Measurements from ENCODE around the gene DEGS2.

DEGS2 gene

DNA sequence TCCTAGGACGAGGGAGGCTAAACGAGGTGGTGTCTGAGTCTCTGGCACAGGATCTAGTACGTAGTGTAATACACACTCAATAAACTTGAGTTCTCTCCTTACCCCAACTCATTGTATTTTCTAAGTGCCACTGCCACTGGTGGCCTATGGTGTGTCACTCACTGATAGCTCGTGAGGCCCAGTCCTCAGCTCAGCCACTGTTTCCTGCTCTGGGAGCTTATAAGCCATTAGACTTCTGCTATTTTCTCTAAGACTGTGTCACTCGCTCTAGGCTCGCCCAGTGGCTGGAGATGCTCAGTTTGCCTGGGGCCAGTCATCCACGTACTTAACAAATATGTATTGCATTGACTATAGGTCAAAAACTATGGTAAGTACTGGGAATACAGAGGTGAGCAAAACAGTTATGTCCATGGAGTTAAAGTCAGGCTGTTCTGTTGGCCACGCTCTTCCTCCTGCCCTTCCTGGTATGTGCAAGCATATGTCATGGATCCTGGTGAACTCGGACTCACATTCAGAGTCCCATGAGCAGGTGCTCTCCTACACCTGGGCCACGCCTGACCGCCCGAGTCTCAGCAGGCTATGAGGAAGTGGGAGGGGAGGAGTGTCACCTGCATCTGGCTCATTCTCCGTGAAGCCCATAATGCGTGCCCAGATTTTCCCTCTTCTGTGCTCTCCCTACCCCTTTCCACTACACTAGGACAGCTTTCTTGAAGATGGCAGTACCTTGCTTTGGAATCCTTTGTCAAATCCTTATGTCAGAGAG, 41.6 kb downstream of the DEGS2 start:
- Histone ChIP-seq H3K9me3 (ENCODE audit: insufficient read depth, low read length, severe bottlenecking) (no peaks in the 10 kb centered on the region), H3K36me3 (ENCODE audit: insufficient read depth, low read length) (peaks cover 100% of the 10 kb centered on the region), H3K4me1 (ENCODE audit: insufficient read depth, low read length) (no peaks in the 10 kb centered on the region), H3K4me3 (ENCODE audit: low read depth in 1 of 2, low read length in 2 of 2) (no peak overlapping the region), H3K27me3 (ENCODE audit: insufficient read depth, low read length, poor library complexity) (no peaks in the 10 kb centered on the region), H3K4me2 (ENCODE audit: insufficient read depth, low read length) (no peak overlapping the region), H4K20me1 (ENCODE audit: insufficient read depth, low read length) (peaks cover 98% of the 10 kb centered on the region), H2AFZ (ENCODE audit: low read depth, low read length) (no peak overlapping the region), H3K9ac (ENCODE audit: low read depth, low read length) (no peak overlapping the region), H3K27ac (ENCODE audit: low read length) (no peak overlapping the region), H3K79me2 (ENCODE audit: insufficient read depth, low read length) (peaks cover 100% of the 10 kb centered on the region)
- TF ChIP-seq EZH2 (IDR thresholded peaks at IDR 0.05; ENCODE audit: borderline replicate concordance, low read depth, low read length, severe bottlenecking), result no peak
- TF ChIP-seq, protein P1, sequence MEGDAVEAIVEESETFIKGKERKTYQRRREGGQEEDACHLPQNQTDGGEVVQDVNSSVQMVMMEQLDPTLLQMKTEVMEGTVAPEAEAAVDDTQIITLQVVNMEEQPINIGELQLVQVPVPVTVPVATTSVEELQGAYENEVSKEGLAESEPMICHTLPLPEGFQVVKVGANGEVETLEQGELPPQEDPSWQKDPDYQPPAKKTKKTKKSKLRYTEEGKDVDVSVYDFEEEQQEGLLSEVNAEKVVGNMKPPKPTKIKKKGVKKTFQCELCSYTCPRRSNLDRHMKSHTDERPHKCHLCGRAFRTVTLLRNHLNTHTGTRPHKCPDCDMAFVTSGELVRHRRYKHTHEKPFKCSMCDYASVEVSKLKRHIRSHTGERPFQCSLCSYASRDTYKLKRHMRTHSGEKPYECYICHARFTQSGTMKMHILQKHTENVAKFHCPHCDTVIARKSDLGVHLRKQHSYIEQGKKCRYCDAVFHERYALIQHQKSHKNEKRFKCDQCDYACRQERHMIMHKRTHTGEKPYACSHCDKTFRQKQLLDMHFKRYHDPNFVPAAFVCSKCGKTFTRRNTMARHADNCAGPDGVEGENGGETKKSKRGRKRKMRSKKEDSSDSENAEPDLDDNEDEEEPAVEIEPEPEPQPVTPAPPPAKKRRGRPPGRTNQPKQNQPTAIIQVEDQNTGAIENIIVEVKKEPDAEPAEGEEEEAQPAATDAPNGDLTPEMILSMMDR (IDR thresholded peaks at IDR 0.05; ENCODE audit: borderline replicate concordance, extremely low read depth, low read length, poor library complexity, severe bottlenecking), result no peak
- no peak for DNase-seq
- no peak for ATAC-seq (ENCODE audit: insufficient read depth, low read depth)

DNA sequence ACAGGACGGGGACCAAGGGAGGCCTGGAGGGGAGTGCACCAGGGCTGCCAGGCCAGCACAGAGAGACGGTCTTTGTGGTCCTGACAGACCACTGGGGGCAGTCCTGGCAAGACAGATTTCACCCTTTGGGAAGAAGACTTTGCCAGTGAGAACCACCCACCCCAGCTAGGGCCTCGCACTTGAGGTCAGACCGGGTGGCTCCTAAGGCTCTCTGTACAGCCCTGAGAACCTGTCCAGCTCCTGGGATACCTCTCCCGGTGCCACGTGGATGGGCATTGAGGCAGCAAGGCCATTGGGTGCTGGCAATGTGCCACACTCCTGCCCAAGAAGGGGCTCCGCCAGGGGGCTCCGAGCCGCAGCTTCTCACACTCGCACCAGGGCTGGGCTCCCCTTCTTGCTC, 42.4 kb downstream of the DEGS2 start:
- Histone ChIP-seq H3K79me2 (ENCODE audit: insufficient read depth, low read length) (peaks cover 100% of the 10 kb centered on the region), H3K9ac (ENCODE audit: low read depth, low read length) (no peak overlapping the region), H3K36me3 (ENCODE audit: insufficient read depth, low read length) (peaks cover 100% of the 10 kb centered on the region), H3K27me3 (ENCODE audit: insufficient read depth, low read length, poor library complexity) (no peaks in the 10 kb centered on the region), H3K4me3 (ENCODE audit: low read depth in 1 of 2, low read length in 2 of 2) (no peak overlapping the region), H3K4me2 (ENCODE audit: insufficient read depth, low read length) (no peak overlapping the region), H2AFZ (ENCODE audit: low read depth, low read length) (no peak overlapping the region), H3K27ac (ENCODE audit: low read length) (peak overlapping the region; percentile 6), H3K4me1 (ENCODE audit: insufficient read depth, low read length) (no peaks in the 10 kb centered on the region), H3K9me3 (ENCODE audit: insufficient read depth, low read length, severe bottlenecking) (no peaks in the 10 kb centered on the region), H4K20me1 (ENCODE audit: insufficient read depth, low read length) (peaks cover 99% of the 10 kb centered on the region)
- TF ChIP-seq EZH2 (IDR thresholded peaks at IDR 0.05; ENCODE audit: borderline replicate concordance, low read depth, low read length, severe bottlenecking), result no peak
- TF ChIP-seq, protein P1 (IDR thresholded peaks at IDR 0.05; ENCODE audit: borderline replicate concordance, extremely low read depth, low read length, poor library complexity, severe bottlenecking), result no peak
- ATAC-seq (ENCODE audit: insufficient read depth, low read depth) (no peak), DNase-seq (no peak)

DNA sequence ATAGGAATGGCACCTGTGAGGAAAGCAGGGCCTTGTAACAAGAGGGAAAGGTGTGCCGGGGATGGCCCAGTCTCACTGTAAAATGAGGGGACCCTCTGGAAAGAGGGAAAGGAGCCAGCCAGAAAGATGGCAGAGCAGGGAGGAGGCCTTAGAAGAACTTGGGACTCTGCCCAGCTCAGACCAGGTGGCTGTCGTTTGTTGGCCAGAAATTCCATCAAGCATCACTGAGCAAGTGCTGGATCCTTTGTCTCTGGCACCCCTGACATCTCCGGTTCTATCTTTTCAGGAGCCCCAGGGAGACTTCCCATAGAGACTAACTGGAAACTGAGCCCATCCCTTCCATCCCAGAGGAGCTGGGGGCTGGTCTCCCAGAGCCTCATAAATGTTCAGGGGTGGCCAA, 43.3 kb downstream of the DEGS2 start:
- no peak overlapping the region for H3K27ac ChIP-seq (ENCODE audit: low read length)
- no peak overlapping the region for H3K4me3 ChIP-seq (ENCODE audit: low read depth in 1 of 2, low read length in 2 of 2)
- H3K9me3 ChIP-seq (ENCODE audit: insufficient read depth, low read length, severe bottlenecking), result no peaks in the 10 kb centered on the region
- H3K4me1 ChIP-seq (ENCODE audit: insufficient read depth, low read length), result no peaks in the 10 kb centered on the region
- H3K4me2 ChIP-seq (ENCODE audit: insufficient read depth, low read length), result no peak overlapping the region
- no peak for ATAC-seq (ENCODE audit: insufficient read depth, low read depth)
- peaks cover 99% of the 10 kb centered on the region for H3K79me2 ChIP-seq (ENCODE audit: insufficient read depth, low read length)
- no peak overlapping the region for H2AFZ ChIP-seq (ENCODE audit: low read depth, low read length)
- no peak for TF ChIP-seq EZH2 (IDR thresholded peaks at IDR 0.05; ENCODE audit: borderline replicate concordance, low read depth, low read length, severe bottlenecking)
- TF ChIP-seq, protein P1 (IDR thresholded peaks at IDR 0.05; ENCODE audit: borderline replicate concordance, extremely low read depth, low read length, poor library complexity, severe bottlenecking), result no peak
- DNase-seq, result no peak
- no peaks in the 10 kb centered on the region for H3K27me3 ChIP-seq (ENCODE audit: insufficient read depth, low read length, poor library complexity)
- H3K9ac ChIP-seq (ENCODE audit: low read depth, low read length), result no peak overlapping the region
- H3K36me3 ChIP-seq (ENCODE audit: insufficient read depth, low read length), result peaks cover 99% of the 10 kb centered on the region
- peaks cover 97% of the 10 kb centered on the region for H4K20me1 ChIP-seq (ENCODE audit: insufficient read depth, low read length)
